Heart left ventricle (tissue), 16 donors: Measurements from ENCODE around the gene NOS1AP. TPM values are rescaled to one million over a fixed set of nuclear protein-coding genes. Genes with fewer than 3 reads are reported as not detected.

Experiments
- ATAC-seq, 4 donors: fragments of 200-7000 bp; cut with Tn5 transposase; one replicate each; pipeline ENCODE4 v1.9.1; 2020 to 2022; ENCODE audit warnings: moderate library complexity in 4 of 4, mild to moderate bottlenecking in 3 of 4, moderate number of reproducible peaks in 1 of 4
- DNase-seq, 5 donors: peaks; one replicate each; pipeline ENCODE4 v3.0.0-alpha.2; 2020
- H3K27ac ChIP-seq, 12 donors: fragments of 200-600 bp; sonication (generic) in 4 of 12; one replicate each; pipeline versions ENCODE4 v1.5.0 to v1.8.0; 2016 to 2022; ENCODE audit warnings: mild to moderate bottlenecking in 2 of 12
- H3K27me3 ChIP-seq, 9 donors: fragments of 200-600 bp; sonication (generic) in 2 of 9; one replicate each; pipeline versions ENCODE4 v1.5.1 to v1.8.0; 2016 to 2022; ENCODE audit warnings: mild to moderate bottlenecking in 3 of 9
- H3K36me3 ChIP-seq, 9 donors: fragments of 200-600 bp; sonication (generic) in 2 of 9; one replicate each; pipeline versions ENCODE4 v1.5.0 to v1.8.0; 2018 to 2022; ENCODE audit warnings: mild to moderate bottlenecking in 2 of 9
- H3K4me1 ChIP-seq, 12 donors: fragments of 200-600 bp; sonication (generic) in 4 of 12; one replicate each; pipeline versions ENCODE4 v1.5.0 to v1.8.0; 2016 to 2022; ENCODE audit warnings: mild to moderate bottlenecking in 3 of 12
- H3K4me3 ChIP-seq, 12 donors: fragments of 200-600 bp; sonication (generic) in 4 of 12; one replicate each; pipeline versions ENCODE4 v1.5.0 to v1.8.0; 2017 to 2022; ENCODE audit warnings: mild to moderate bottlenecking in 9 of 12, moderate library complexity in 4 of 12
- H3K9me3 ChIP-seq, 12 donors: fragments of 200-600 bp; sonication (generic) in 4 of 12; one replicate each; pipeline versions ENCODE4 v1.5.0 to v1.8.0; 2016 to 2022; ENCODE audit warnings: mild to moderate bottlenecking in 1 of 12
- POLR2A ChIP-seq, 2 donors: fragments of 450-650 bp; IDR thresholded peaks; one replicate each; pipeline ENCODE4 v1.6.1; 2017; ENCODE audit warnings: antibody characterized with exemption in 2 of 2, mild to moderate bottlenecking in 2 of 2, moderate library complexity in 2 of 2
- WGBS, 4 donors: extraction: QIAGEN DNeasy Blood & Tissue Kit in 2 of 4; methylation state at CpG; one replicate each; pipeline versions ENCODE4 v1.1.5 to v1.1.7; 2013 to 2018; 5-methylcytosine and 5-hydroxymethylcytosine counted together
- intact Hi-C, 10 donors: fragments of 100-400 bp; cut with DNase I; formaldehyde crosslinking; loops; one replicate each; pipeline versions ENCODE4 v1.11.1 to v1.14.2; 2022
- polyA plus RNA-seq, 2 donors: library from polyadenylated mRNA; stranded (reverse); fragments of 200-250 nt; gene quantifications; one replicate each; pipeline ENCODE4 v1.2.3, GENCODE V29; 2013
- total RNA-seq, 9 donors: library from RNA; depleted of rRNA in 2 of 9; stranded (reverse); fragments of >200 nt in 2 of 9; fragmentation: NEBNext Ultra II Directional in 3 of 9; extraction: Animal tissue kit (Norgen Biotek cat#: 25700) in 3 of 9; gene quantifications; one replicate each; pipeline versions ENCODE4 v1.1.0 to v1.2.4, GENCODE V29; 2016 to 2023
- TF ChIP-seq, protein P1 (sequence below), 12 donors: fragments of 200-600 bp; sonication (generic) in 4 of 12; IDR thresholded peaks; one replicate each; pipeline versions ENCODE4 v1.5.0 to v1.8.0; 2018 to 2022; ENCODE audit warnings: antibody characterized with exemption in 12 of 12, mild to moderate bottlenecking in 5 of 12
- donor health status: ischemic (EF 13 %, LVEDD 7.1; RV severe dilation, severe dysfunction).
- donor health status: healthy with polysubstance abuse.
- donor health status: DM: no; HTN: yes; CAD: no.
- donor health status: DM: no; HTN: no; CAD: no.
- donor health status: ischemic (EF 25% LVEDD 6.9; RV normal size, moderate dysfunction).
- donor health status: ischemic (EF 25% LVEDD 5.7; RV mildly dilated, moderate dysfunction).
- donor health status: healthy.
- donor health status: DM: yes; HTN: yes; CAD: no.
- donor health status: ischemic (EF 35%, LVEDD 5.7; RV mildly dilated, moderate dysfunction).
- donor health status: nonischemic (EF 11% LVEDD 7.7; RV severe dilation, severe dysfunction).
- donor health status: DM: yes; HTN: yes; CAD: no.
- donor health status: PGD.
- donor health status: ischemic (EF 29% LVEDD 5.4; RV normal size, mild dysfunction).
- donor health status: nonischemic (EF 23%, LVEDD 6.1; RV moderate dilation, normal function).

NOS1AP gene
- total and polyA plus RNA-seq, 11 donors, result 1.1 to 6.4 (median 4.3) TPM

DNA sequence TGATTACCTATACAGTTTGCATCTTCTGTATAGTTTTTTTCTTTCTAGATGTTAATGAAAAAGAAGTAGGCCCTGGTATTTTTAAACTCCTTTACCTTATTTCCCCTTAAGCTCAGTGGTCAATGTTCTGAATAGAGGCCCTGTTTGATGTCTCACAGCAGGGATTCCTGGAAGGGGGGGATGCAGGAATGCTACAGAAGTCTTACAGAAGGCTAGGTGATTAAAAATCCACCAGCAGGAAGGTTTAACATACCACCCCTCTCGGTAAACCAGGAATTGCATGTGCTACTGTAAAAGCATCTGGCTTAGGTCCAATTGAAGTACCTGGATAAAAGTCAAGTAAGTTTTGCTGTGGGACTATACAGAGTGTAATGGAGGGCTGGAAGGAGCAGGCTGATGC lies 78.3 kb downstream of the NOS1AP start:
- ATAC-seq (no peak), DNase-seq (no peak)
- Histone ChIP-seq H3K27ac (no peak overlapping the region), H3K27me3 (no peaks in the 10 kb centered on the region), H3K9me3 (no peaks in the 10 kb centered on the region), H3K36me3 (no peaks in the 10 kb centered on the region), H3K4me1 (peaks cover 0 to 10% (median 0%) of the 10 kb centered on the region in 12 donors), H3K4me3 (no peak overlapping the region)
- 30 to 56% (median 39%) methylated on average over 1 of the region's 1 CpG for WGBS, 4 donors
- intact Hi-C loops, result no loop called here
- no peak for TF ChIP-seq POLR2A (IDR thresholded peaks at IDR 0.05)
- TF ChIP-seq, protein P1, sequence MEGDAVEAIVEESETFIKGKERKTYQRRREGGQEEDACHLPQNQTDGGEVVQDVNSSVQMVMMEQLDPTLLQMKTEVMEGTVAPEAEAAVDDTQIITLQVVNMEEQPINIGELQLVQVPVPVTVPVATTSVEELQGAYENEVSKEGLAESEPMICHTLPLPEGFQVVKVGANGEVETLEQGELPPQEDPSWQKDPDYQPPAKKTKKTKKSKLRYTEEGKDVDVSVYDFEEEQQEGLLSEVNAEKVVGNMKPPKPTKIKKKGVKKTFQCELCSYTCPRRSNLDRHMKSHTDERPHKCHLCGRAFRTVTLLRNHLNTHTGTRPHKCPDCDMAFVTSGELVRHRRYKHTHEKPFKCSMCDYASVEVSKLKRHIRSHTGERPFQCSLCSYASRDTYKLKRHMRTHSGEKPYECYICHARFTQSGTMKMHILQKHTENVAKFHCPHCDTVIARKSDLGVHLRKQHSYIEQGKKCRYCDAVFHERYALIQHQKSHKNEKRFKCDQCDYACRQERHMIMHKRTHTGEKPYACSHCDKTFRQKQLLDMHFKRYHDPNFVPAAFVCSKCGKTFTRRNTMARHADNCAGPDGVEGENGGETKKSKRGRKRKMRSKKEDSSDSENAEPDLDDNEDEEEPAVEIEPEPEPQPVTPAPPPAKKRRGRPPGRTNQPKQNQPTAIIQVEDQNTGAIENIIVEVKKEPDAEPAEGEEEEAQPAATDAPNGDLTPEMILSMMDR (IDR thresholded peaks at IDR 0.05), result no peak

DNA sequence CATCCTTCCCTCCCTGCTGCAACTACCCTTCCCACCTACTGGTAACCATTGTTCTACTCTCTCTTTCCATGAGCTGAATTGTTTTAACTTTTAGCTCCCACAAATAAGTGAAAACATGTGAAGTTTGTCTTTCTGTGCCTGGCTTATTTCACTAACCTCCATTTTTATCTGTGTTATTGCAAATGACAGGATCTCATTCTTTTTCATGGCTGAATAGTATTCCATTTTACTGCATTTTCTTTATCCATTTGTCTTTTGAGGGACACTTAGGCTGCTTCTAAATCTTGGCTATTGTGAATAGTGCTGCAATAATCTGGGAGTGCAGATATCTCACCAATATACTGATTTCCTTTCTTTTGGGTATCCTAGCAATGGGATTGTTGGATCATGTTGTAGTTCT lies 80.6 kb downstream of the NOS1AP start:
- intact Hi-C loops, result no loop called here
- Histone ChIP-seq H3K27me3 (no peaks in the 10 kb centered on the region), H3K4me1 (peaks cover 0 to 10% (median 0%) of the 10 kb centered on the region in 12 donors), H3K27ac (no peak overlapping the region), H3K9me3 (no peaks in the 10 kb centered on the region), H3K36me3 (no peaks in the 10 kb centered on the region), H3K4me3 (no peak overlapping the region)
- no peak for DNase-seq
- no peak for TF ChIP-seq POLR2A (IDR thresholded peaks at IDR 0.05)
- TF ChIP-seq, protein P1 (IDR thresholded peaks at IDR 0.05), result no peak
- no peak for ATAC-seq

DNA sequence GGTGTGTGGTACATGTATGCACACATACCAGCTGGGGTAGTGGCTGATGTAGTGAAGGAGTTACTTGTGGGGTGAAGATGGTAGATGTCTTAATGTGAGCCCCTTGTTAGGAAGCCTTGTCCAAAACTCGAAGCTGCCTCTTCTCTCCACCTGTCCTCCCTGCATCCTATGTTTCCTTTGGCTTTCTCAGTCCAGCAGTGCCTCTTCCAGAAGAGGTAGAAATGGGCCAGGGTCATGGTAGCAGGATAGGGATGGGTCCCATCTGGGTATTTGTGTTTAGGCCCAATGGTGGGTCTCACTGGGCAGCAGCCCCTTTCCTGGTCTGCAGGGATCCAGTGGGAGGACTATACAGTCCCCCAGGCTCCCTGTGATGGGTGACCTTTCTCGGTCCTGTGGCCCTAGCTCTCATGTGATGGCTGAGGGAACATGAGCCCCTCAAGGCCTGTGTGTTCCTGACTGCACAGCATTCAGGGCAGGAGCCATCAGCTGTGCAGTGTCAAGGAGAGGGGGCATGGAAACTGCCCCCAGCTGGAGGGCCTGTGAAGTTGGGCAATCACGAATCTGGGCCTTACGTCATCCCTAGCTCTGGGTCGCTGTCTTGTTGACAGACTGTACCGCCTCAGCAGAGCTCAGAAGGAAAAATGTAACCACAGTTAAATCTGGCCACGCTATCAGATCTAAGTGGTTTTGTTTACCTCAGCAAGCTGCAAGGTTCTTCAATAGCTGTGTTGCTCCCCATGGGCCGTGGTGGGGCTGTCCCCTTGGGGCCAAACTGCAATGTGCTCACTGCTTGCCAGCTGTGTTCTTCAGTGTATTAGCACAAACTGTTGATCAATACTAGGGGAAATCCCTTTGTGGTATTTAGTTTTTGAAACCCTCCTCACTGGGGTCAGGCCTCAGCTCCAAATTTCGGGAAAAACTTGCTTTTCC lies 82.7 kb downstream of the NOS1AP start:
- DNase-seq, result no peak
- WGBS, 4 donors, result 70 to 81% (median 74%) methylated on average over 8 to 9 of the region's 9 CpGs
- intact Hi-C loops, result no loop called here
- Histone ChIP-seq H3K9me3 (no peaks in the 10 kb centered on the region), H3K4me1 (peaks cover 0 to 6% (median 0%) of the 10 kb centered on the region in 12 donors), H3K27ac (no peak overlapping the region), H3K27me3 (no peaks in the 10 kb centered on the region), H3K36me3 (no peaks in the 10 kb centered on the region), H3K4me3 (no peak overlapping the region)
- peak in 1 of 4 donors; percentile 24 for ATAC-seq
- no peak for TF ChIP-seq POLR2A (IDR thresholded peaks at IDR 0.05)
- TF ChIP-seq, protein P1 (IDR thresholded peaks at IDR 0.05), result no peak

DNA sequence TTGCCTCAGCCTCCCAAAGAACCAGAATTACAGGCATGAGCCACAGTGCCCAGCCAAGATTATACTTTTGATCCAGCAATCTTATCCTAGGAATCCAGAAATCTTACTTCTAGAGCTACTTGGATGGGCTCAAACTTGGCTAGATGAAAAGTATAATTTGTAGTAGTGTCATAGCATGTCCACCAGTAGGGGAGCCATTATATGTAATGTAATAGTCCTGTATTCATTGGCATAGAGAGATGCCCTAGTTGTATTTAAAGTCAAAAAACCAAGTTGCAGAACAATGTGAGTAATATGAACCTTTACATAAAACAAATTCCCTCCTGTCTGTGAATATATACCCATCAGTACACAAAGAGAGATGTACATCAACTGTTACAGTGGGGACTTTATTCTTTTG lies 83.9 kb downstream of the NOS1AP start:
- no peak for ATAC-seq
- TF ChIP-seq, protein P1 (IDR thresholded peaks at IDR 0.05), result no peak
- TF ChIP-seq POLR2A (IDR thresholded peaks at IDR 0.05), result no peak
- intact Hi-C loops, result no loop called here

More for the DNA sequence above, 83.9 kb downstream of the NOS1AP start:
- no peak for DNase-seq
- H3K9me3 ChIP-seq, result no peaks in the 10 kb centered on the region
- H3K4me3 ChIP-seq, result no peak overlapping the region
- no peak overlapping the region for H3K27ac ChIP-seq
- no peaks in the 10 kb centered on the region for H3K27me3 ChIP-seq
- H3K4me1 ChIP-seq, result peaks cover 0 to 3% (median 0%) of the 10 kb centered on the region in 12 donors
- H3K36me3 ChIP-seq, result no peaks in the 10 kb centered on the region
